Kidney (tissue), 14 donors: ENCODE data around the gene KCNK13. TPM values are rescaled to one million over a fixed set of nuclear protein-coding genes. Genes with fewer than 3 reads are reported as not detected.

Source experiments
- DNase-seq, 5 donors: peaks; one replicate each; pipeline ENCODE4 v3.0.0-alpha.2; 2013 to 2020
- FAIRE-seq: peaks from 2 replicates; lab custom pipeline; 2012; peaks lifted over from hg19 to GRCh38; lab: Jason Lieb, UNC
- H3K27ac ChIP-seq, 2 donors: one replicate each; pipeline ENCODE4 v1.7.0; 2013; ENCODE audit warnings: low read depth in 2 of 2, low read length in 2 of 2, inconsistent platforms in 1 of 2
- H3K27me3 ChIP-seq: one replicate; pipeline ENCODE4 v1.7.1; 2013; ENCODE audit warnings: low read length, inconsistent platforms; ENCODE audit not compliant: control insufficient read depth, insufficient read depth
- H3K36me3 ChIP-seq, 3 donors: one replicate each; pipeline versions ENCODE4 v1.7.0 to v1.7.1; 2013; ENCODE audit warnings: low read length in 3 of 3, control low read depth in 1 of 3, inconsistent platforms in 1 of 3; ENCODE audit not compliant: insufficient read depth in 3 of 3, control insufficient read depth in 2 of 3
- H3K4me1 ChIP-seq, 3 donors: one replicate each; pipeline versions ENCODE4 v1.7.0 to v1.7.1; 2013; ENCODE audit warnings: low read length in 3 of 3, inconsistent platforms in 1 of 3, low read depth in 1 of 3; ENCODE audit not compliant: control insufficient read depth in 2 of 3, insufficient read depth in 2 of 3
- H3K4me3 ChIP-seq, 3 donors: one replicate each; pipeline versions ENCODE4 v1.7.0 to v1.8.1; 2013; ENCODE audit warnings: low read length in 3 of 3, control low read depth in 1 of 3, inconsistent platforms in 1 of 3
- H3K9ac ChIP-seq, 3 donors: one replicate each; pipeline versions ENCODE4 v1.7.0 to v1.7.1; 2013; ENCODE audit warnings: low read length in 3 of 3, control low read depth in 1 of 3, inconsistent platforms in 1 of 3
- H3K9me3 ChIP-seq, 3 donors: one replicate each; pipeline versions ENCODE4 v1.7.0 to v1.7.1; 2013; ENCODE audit warnings: low read length in 3 of 3, control low read depth in 1 of 3, inconsistent platforms in 1 of 3; ENCODE audit not compliant: control insufficient read depth in 2 of 3, insufficient read depth in 1 of 3
- intact Hi-C: fragments of 100-400 bp; cut with DNase I; formaldehyde crosslinking; loops from one replicate; pipeline ENCODE4 v1.11.1; 2022
- polyA plus RNA-seq: library from polyadenylated mRNA; stranded (reverse); fragments of 350-450 nt; fragmentation: Illumina TruSeq; extraction: RNeasy Lipid Tissue Mini Kit (QIAGEN cat#74804); gene quantifications from one replicate; pipeline ENCODE4 v1.2.3, GENCODE V29; 2014; ENCODE audit warnings: low read depth, low replicate concordance; ENCODE audit not compliant: insufficient read depth
- total RNA-seq: library from RNA; stranded (reverse); fragmentation: NEBNext Ultra II Directional; extraction: Animal tissue kit (Norgen Biotek cat#: 25700); gene quantifications from one replicate; pipeline ENCODE4 v1.2.1, GENCODE V29; 2021
- TF ChIP-seq, protein P1 (sequence below): IDR thresholded peaks from 3 replicates; pipeline ENCODE4 v1.5.1; 2012; ENCODE audit warnings: mild to moderate bottlenecking, moderate library complexity, borderline replicate concordance; ENCODE audit not compliant: insufficient read depth; ENCODE audit errors: extremely low read depth
- donor health status: control.
- donor health status: control.
- donor health status: control.
- donor health status: control.
- donor health status: control.
- donor health status: DM: yes; HTN: yes; CAD: no.
- donor health status: Normal renal cell carcinoma (clear cell type).

Gene KCNK13
- total and polyA plus RNA-seq, 2 donors from 2014 or later, result 1.4 to 6.3 TPM

DNA sequence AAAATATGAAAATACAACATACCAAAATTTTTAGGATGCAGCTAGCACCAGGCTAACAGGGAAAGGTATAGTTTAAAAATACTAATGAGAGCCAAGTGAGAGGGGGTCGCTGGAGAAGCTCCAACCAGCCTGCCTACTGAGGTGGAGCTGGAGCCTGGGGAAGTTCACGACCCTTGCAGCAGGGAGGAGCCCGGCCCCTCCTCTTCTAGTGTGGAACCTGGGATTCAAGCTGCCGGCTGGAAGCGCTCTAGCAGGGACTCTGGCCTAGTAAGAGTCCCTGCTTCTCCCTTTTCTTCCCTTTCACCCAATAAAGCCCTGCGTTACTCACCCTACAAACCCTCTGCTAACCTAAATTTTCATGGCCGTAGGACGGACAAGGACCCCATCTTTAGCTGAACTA, 5.0 kb upstream of the KCNK13 start:
- peak in 2 of 5 donors; percentile 22 to 26 for DNase-seq
- peaks cover 2% of the 10 kb centered on the region for H3K27me3 ChIP-seq
- TF ChIP-seq, protein P1, sequence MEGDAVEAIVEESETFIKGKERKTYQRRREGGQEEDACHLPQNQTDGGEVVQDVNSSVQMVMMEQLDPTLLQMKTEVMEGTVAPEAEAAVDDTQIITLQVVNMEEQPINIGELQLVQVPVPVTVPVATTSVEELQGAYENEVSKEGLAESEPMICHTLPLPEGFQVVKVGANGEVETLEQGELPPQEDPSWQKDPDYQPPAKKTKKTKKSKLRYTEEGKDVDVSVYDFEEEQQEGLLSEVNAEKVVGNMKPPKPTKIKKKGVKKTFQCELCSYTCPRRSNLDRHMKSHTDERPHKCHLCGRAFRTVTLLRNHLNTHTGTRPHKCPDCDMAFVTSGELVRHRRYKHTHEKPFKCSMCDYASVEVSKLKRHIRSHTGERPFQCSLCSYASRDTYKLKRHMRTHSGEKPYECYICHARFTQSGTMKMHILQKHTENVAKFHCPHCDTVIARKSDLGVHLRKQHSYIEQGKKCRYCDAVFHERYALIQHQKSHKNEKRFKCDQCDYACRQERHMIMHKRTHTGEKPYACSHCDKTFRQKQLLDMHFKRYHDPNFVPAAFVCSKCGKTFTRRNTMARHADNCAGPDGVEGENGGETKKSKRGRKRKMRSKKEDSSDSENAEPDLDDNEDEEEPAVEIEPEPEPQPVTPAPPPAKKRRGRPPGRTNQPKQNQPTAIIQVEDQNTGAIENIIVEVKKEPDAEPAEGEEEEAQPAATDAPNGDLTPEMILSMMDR, result no peak
- H3K4me1 ChIP-seq, result peaks cover 0 to 7% (median 0%) of the 10 kb centered on the region in 3 donors
- H3K9ac ChIP-seq, result no peak overlapping the region
- no peaks in the 10 kb centered on the region for H3K9me3 ChIP-seq
- intact Hi-C loops, result no loop called here
- no peak overlapping the region for H3K27ac ChIP-seq
- H3K36me3 ChIP-seq, result no peaks in the 10 kb centered on the region
- no peak for FAIRE-seq
- no peak overlapping the region for H3K4me3 ChIP-seq

GRCh38 chr14:90058876-90059458, 2.8 kb upstream of the KCNK13 start:
- H3K4me1 ChIP-seq, result peaks cover 0 to 14% (median 5%) of the 10 kb centered on the region in 3 donors
- no peak overlapping the region for H3K9ac ChIP-seq
- H3K4me3 ChIP-seq, result no peak overlapping the region
- no peak for DNase-seq
- FAIRE-seq, result no peak
- TF ChIP-seq, protein P1, result no peak
- no peaks in the 10 kb centered on the region for H3K9me3 ChIP-seq
- peaks cover 5% of the 10 kb centered on the region for H3K27me3 ChIP-seq
- no peaks in the 10 kb centered on the region for H3K36me3 ChIP-seq
- intact Hi-C loops, result no loop called here
- H3K27ac ChIP-seq, result no peak overlapping the region

DNA sequence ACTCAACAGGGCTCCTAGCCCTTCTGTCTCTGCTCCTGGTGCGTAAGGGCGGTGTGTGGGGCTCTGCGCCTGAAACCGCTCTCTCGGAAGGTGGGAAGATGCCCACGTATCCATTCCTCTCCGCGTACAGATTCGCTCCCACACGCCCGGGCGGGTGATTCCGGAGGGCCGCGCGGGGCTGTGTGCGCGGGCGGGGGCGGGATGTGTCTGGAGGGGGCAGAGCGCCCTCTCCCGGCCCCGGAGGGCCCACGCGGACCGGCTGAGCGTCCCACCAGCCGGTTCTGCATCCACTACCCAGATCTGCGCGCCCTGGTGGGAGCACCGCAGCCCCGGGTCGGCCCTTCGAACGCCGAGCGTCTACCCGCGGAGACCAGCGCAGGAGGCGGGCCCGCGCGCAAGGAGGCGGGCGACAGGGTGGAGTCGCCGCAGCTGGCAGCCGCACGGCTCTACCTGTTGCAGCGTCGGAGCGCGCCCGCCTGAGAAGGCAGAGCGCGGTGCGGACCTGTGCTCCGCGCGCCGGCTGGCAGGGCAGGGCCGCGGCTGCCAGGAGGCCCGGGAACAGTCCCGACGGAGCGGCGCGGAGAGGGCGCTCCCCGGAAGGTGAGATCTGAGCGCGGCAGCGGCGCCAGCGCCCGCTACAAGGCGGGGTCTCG, 1.4 kb upstream of the KCNK13 start:
- Histone ChIP-seq H3K4me3 (peak overlapping the region in 2 of 3 donors; percentile 49 to 62), H3K4me1 (peaks cover 0 to 14% (median 5%) of the 10 kb centered on the region in 3 donors), H3K27me3 (peaks cover 8% of the 10 kb centered on the region), H3K36me3 (no peaks in the 10 kb centered on the region), H3K9me3 (no peaks in the 10 kb centered on the region), H3K27ac (no peak overlapping the region), H3K9ac (peak overlapping the region in 1 of 3 donors; percentile 22)
- intact Hi-C loops, result no loop called here
- TF ChIP-seq, protein P1, result peak; percentile 55
- DNase-seq (peak; percentile 70 to 79 (median 74)), FAIRE-seq (no peak)
